ENCODE data around the gene USP11. TPM values are rescaled to one million over a fixed set of nuclear protein-coding genes. Genes with fewer than 3 reads are reported as not detected.
"Not testable (repeated sequence)": the region's sequence is repeated elsewhere in the genome, so short reads cannot be mapped to it uniquely, and the experiment has no call there.

The USP11 gene
- total RNA-seq, 1 experiment from 2014 or later, result 122 TPM

DNA sequence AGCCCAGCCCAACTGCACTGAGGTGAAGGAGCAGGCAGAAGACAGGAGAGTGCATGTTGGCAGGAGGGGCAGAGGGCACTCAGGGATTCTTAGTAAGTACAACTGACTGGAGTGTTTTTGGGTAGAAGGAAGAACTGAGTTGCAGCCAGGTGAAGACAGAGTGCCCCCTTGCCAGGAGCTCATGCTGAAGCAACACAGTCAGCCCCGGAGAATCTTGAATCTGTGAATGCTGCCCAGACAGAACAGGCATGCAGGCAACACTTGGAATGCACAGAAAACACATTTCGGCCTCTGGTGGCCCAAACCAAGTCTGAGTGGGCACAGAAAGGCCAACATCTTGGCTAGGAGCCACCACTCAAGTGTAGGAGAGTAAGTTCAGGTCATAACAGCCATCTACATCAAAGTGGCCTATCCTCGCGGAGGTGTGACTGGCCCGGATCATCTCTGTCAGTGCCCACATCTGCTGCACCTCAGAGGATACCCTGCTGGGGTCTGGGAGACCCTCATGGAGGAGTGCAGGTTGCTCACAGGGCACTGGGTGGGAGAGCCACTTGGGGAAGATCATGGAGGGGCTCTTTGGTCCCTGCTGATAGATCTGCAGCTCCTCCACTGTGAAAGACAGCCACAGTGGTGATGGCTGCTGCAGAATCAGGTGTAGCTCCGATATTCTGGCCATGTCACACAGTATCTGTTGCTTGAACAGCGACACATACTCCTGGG is 40.4 kb downstream of the USP11 start:
- ChIA-PET CTCF (no interaction called here), POLR2A (ENCODE audit: low non-redundant PET) (no interaction called here)
- intact Hi-C loops (cut with micrococcal nuclease; ENCODE audit: unreplicated experiment), result no loop called here
- no peak overlapping the region for H3K4me3 ChIP-seq (ENCODE audit: low read depth, low read length, poor library complexity, severe bottlenecking)
- no peaks in the 10 kb centered on the region for H3K27me3 ChIP-seq (replicated peaks; ENCODE audit: insufficient read depth, low read depth, low read length, poor library complexity)
- BruUV-seq (replicated peaks), result no TSS peak
- DNase-seq (ENCODE audit: low spot score), result no peak
- H3K36me3 ChIP-seq (ENCODE audit: insufficient read depth, low read length, poor library complexity, severe bottlenecking), result no peaks in the 10 kb centered on the region
- no peak overlapping the region for H3K27ac ChIP-seq (ENCODE audit: low read depth, low read length, poor library complexity, severe bottlenecking)
- H3K4me1 ChIP-seq (ENCODE audit: insufficient read depth, low read length, poor library complexity, severe bottlenecking), result no peaks in the 10 kb centered on the region
- TF ChIP-seq, protein P1, sequence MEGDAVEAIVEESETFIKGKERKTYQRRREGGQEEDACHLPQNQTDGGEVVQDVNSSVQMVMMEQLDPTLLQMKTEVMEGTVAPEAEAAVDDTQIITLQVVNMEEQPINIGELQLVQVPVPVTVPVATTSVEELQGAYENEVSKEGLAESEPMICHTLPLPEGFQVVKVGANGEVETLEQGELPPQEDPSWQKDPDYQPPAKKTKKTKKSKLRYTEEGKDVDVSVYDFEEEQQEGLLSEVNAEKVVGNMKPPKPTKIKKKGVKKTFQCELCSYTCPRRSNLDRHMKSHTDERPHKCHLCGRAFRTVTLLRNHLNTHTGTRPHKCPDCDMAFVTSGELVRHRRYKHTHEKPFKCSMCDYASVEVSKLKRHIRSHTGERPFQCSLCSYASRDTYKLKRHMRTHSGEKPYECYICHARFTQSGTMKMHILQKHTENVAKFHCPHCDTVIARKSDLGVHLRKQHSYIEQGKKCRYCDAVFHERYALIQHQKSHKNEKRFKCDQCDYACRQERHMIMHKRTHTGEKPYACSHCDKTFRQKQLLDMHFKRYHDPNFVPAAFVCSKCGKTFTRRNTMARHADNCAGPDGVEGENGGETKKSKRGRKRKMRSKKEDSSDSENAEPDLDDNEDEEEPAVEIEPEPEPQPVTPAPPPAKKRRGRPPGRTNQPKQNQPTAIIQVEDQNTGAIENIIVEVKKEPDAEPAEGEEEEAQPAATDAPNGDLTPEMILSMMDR (conservative IDR thresholded peaks at IDR 0.05; ENCODE audit: low read depth, low read length), result no peak
- no peak for TF ChIP-seq EZH2 (IDR thresholded peaks at IDR 0.05; ENCODE audit: borderline replicate concordance, low read depth, low read length, poor library complexity, severe bottlenecking)
- no peaks in the 10 kb centered on the region for H3K9me3 ChIP-seq (ENCODE audit: low read depth, low read length, poor library complexity, severe bottlenecking)

DNA sequence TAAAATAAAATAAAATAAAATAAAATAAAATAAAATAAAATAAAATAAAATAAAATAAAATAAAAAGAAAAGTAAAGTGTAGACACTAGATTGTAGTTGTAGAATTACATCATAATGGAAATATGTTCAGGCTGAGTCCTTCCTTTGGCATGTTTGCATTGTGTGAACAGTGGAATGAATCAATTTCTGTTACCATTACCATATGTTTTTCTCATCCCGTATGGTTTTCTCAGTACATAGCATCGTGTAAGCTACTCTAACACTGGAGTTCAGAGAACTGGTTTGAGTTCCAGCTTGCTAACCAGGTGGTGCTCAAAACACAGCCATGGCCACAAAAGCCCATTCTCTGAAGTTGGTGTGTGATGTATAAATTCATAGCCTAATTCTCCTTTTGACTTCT is 45.9 kb downstream of the USP11 start:
- Histone ChIP-seq H3K9me3 (ENCODE audit: low read depth, low read length, poor library complexity, severe bottlenecking) (no peaks in the 10 kb centered on the region), H3K36me3 (ENCODE audit: insufficient read depth, low read length, poor library complexity, severe bottlenecking) (no peaks in the 10 kb centered on the region), H3K27me3 (replicated peaks; ENCODE audit: insufficient read depth, low read depth, low read length, poor library complexity) (no peaks in the 10 kb centered on the region), H3K27ac (ENCODE audit: low read depth, low read length, poor library complexity, severe bottlenecking) (no peak overlapping the region), H3K4me3 (ENCODE audit: low read depth, low read length, poor library complexity, severe bottlenecking) (no peak overlapping the region), H3K4me1 (ENCODE audit: insufficient read depth, low read length, poor library complexity, severe bottlenecking) (no peaks in the 10 kb centered on the region)
- ChIA-PET CTCF (no interaction called here), POLR2A (ENCODE audit: low non-redundant PET) (no interaction called here)
- no TSS peak for BruUV-seq (replicated peaks)
- intact Hi-C loops (cut with micrococcal nuclease; ENCODE audit: unreplicated experiment), result no loop called here
- DNase-seq (ENCODE audit: low spot score), result no peak
- TF ChIP-seq EZH2 (IDR thresholded peaks at IDR 0.05; ENCODE audit: borderline replicate concordance, low read depth, low read length, poor library complexity, severe bottlenecking), result no peak
- TF ChIP-seq, protein P1 (conservative IDR thresholded peaks at IDR 0.05; ENCODE audit: low read depth, low read length), result no peak

DNA sequence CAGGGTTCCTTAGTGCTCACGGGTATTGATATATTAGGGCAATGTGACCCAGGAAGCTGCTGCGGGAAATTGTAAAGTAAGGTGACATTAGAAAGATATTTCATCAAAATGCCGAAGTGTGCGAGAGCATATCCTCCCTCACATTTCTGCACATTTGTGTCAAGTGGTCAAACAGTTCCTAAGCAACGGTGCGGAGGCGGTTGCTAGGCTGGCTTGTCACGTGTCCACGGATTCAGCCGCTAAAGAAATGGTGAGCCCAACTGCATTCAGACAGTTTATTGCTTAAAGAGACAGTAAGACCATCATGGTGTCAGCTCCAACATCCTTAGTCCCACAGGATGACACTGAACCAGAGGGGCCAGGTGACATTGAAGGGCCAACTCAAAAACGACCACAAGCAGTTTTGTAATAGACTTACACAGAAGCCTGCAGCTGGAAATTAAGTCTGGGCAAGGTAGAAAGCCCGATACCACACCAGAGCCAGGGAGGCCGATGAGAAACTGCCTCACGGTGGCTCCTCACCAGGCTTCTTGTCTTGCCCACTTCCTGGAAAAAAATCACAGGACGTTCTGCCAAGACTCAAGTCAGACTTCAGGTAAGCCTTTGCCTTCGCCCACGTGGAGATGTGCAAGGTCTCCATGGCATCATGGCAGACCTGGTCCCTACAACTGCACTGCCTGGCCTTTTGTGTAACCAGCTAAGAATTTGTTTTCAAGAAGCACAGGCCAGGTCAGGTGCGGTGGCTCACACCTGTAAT is 50.4 kb downstream of the USP11 start:
- H3K36me3 ChIP-seq (ENCODE audit: insufficient read depth, low read length, poor library complexity, severe bottlenecking), result no peaks in the 10 kb centered on the region
- BruUV-seq (replicated peaks), result no TSS peak
- H3K27me3 ChIP-seq (replicated peaks; ENCODE audit: insufficient read depth, low read depth, low read length, poor library complexity), result no peaks in the 10 kb centered on the region
- no peak overlapping the region for H3K4me3 ChIP-seq (ENCODE audit: low read depth, low read length, poor library complexity, severe bottlenecking)
- TF ChIP-seq, protein P1 (conservative IDR thresholded peaks at IDR 0.05; ENCODE audit: low read depth, low read length), result no peak
- TF ChIP-seq EZH2 (IDR thresholded peaks at IDR 0.05; ENCODE audit: borderline replicate concordance, low read depth, low read length, poor library complexity, severe bottlenecking), result no peak
- H3K27ac ChIP-seq (ENCODE audit: low read depth, low read length, poor library complexity, severe bottlenecking), result no peak overlapping the region
- no peaks in the 10 kb centered on the region for H3K4me1 ChIP-seq (ENCODE audit: insufficient read depth, low read length, poor library complexity, severe bottlenecking)
- DNase-seq (ENCODE audit: low spot score), result peak; percentile 40
- ChIA-PET POLR2A (ENCODE audit: low non-redundant PET) (no interaction called here), CTCF (no interaction called here)
- no peaks in the 10 kb centered on the region for H3K9me3 ChIP-seq (ENCODE audit: low read depth, low read length, poor library complexity, severe bottlenecking)
- intact Hi-C loops (cut with micrococcal nuclease; ENCODE audit: unreplicated experiment), result no loop called here

DNA sequence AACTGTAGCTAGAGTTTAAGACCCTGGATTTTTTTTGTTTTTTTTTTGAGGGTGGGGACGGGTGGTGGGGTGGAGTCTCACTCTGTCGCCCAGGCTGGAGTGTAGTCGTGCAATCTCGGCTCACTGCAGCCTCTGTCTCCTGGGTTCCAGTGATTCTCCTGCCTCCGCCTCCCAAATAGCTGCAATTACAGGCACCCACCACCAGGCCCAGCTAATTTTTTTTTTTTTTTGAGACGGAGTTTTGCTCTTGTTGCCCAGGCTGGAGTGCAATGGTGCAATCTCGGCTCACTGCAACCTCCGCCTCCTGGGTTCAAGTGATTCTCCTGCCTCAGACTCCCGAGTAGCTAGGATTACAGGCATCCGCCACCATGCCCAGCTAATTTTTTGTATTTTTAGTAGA is 51.8 kb downstream of the USP11 start:
- H3K4me1 ChIP-seq (ENCODE audit: insufficient read depth, low read length, poor library complexity, severe bottlenecking); DNase-seq (ENCODE audit: low spot score); H3K4me3 ChIP-seq (ENCODE audit: low read depth, low read length, poor library complexity, severe bottlenecking); H3K36me3 ChIP-seq (ENCODE audit: insufficient read depth, low read length, poor library complexity, severe bottlenecking); H3K27me3 ChIP-seq (replicated peaks; ENCODE audit: insufficient read depth, low read depth, low read length, poor library complexity); BruUV-seq (replicated peaks); intact Hi-C loops (cut with micrococcal nuclease; ENCODE audit: unreplicated experiment); H3K27ac ChIP-seq (ENCODE audit: low read depth, low read length, poor library complexity, severe bottlenecking); H3K9me3 ChIP-seq (ENCODE audit: low read depth, low read length, poor library complexity, severe bottlenecking); POLR2A ChIA-PET (ENCODE audit: low non-redundant PET): not testable (repeated sequence)
- CTCF ChIA-PET, result interaction anchor here (0.8 to 0.9 kb wide), 2 partner anchors 10 to 99 kb away, joined by 4 to 7 read pairs; no protein-coding TSS in a partner anchor

Data from A673 (cell line).